Measurements from ENCODE around the gene ATP6V1F. TPM values are rescaled to one million over a fixed set of nuclear protein-coding genes. Genes with fewer than 3 reads are reported as not detected.

ATP6V1F gene
- total RNA-seq, 1 experiment from 2014 or later, result 149 TPM

- DNase-seq (ENCODE audit: low read depth, low spot score) (no peak), ATAC-seq (no peak)
- intact Hi-C loops (cut with micrococcal nuclease), result no loop called here
- ChIA-PET RAD21 (ENCODE audit: low non-redundant PET in 1 of 2, low total read pairs in 2 of 2, uncharacterized antibody in 2 of 2, unreplicated experiment in 2 of 2) (no interaction called here), POLR2A (interaction anchor here (0.6 kb wide), 1 partner anchor 69 kb away, joined by 4 read pairs; no protein-coding TSS in a partner anchor), CTCF (no interaction called here)
- H3K4me1 ChIP-seq (ENCODE audit: control insufficient read depth in 1 of 2, insufficient read depth in 2 of 2, low read length in 2 of 2), result peaks cover 2 to 37% of the 10 kb centered on the region in 2 experiments; a peak in 3 of 4 replicates
- H3K79me2 ChIP-seq (ENCODE audit: insufficient read depth, low read length), result peaks cover 18% of the 10 kb centered on the region; the same call in 1 of the 2 replicates
- H4K20me1 ChIP-seq (ENCODE audit: insufficient read depth), result no peaks in the 10 kb centered on the region
- BruUV-seq (replicated peaks), result no TSS peak
- H3K27me3 ChIP-seq (ENCODE audit: insufficient read depth, low read length), result no peaks in the 10 kb centered on the region
- no peak overlapping the region for H3K4me2 ChIP-seq (ENCODE audit: low read length)
- no peak overlapping the region for H3K27ac ChIP-seq (ENCODE audit: low read depth, low read length)
- no peak overlapping the region for H3K9ac ChIP-seq (ENCODE audit: low read length)
- H3K36me3 ChIP-seq (ENCODE audit: control insufficient read depth in 1 of 2, insufficient read depth in 2 of 2, low read length in 2 of 2), result peaks cover 0 to 8% of the 10 kb centered on the region in 2 experiments; a peak in 1 of 4 replicates
- no peak for TF ChIP-seq POLR2A (IDR thresholded peaks at IDR 0.05; ENCODE audit: borderline replicate concordance, extremely low read depth, insufficient read depth, insufficient read length)
- TF ChIP-seq SRF (IDR thresholded peaks at IDR 0.05; ENCODE audit: low read depth), result no peak
- no peak for TF ChIP-seq SIN3A (IDR thresholded peaks at IDR 0.05; ENCODE audit: low read depth)
- TF ChIP-seq ZFX (IDR thresholded peaks at IDR 0.05), result no peak
- TF ChIP-seq CEBPB (IDR thresholded peaks at IDR 0.05; ENCODE audit: low read depth), result no peak
- TF ChIP-seq FOSL1 (IDR thresholded peaks at IDR 0.05; ENCODE audit: low read depth), result no peak
- TF ChIP-seq CBX3 (IDR thresholded peaks at IDR 0.05; ENCODE audit: low read depth), result no peak
- TF ChIP-seq POLR2AphosphoS5 (IDR thresholded peaks at IDR 0.05; ENCODE audit: low read depth, low read length), result no peak
- TF ChIP-seq CTCF (IDR thresholded peaks at IDR 0.05 in 2 of 3, conservative IDR thresholded peaks at IDR 0.05 in 1 of 3; ENCODE audit: borderline replicate concordance in 1 of 3, insufficient read depth in 1 of 3, low read depth in 2 of 3, low read length in 2 of 3), result no peak
- no peak for TF ChIP-seq SP1 (IDR thresholded peaks at IDR 0.05; ENCODE audit: low read depth)
- TF ChIP-seq JUND (IDR thresholded peaks at IDR 0.05), result no peak
- no peak for TF ChIP-seq EZH2phosphoT487 (IDR thresholded peaks at IDR 0.05; ENCODE audit: borderline replicate concordance)
- TF ChIP-seq MAX (IDR thresholded peaks at IDR 0.05), result no peak
- TF ChIP-seq RAD21 (IDR thresholded peaks at IDR 0.05; ENCODE audit: low read depth), result no peak
- no peaks in the 10 kb centered on the region for H3K9me2 ChIP-seq (ENCODE audit: insufficient read depth)
- no peak overlapping the region for H2AFZ ChIP-seq (ENCODE audit: low read depth, low read length, poor library complexity, severe bottlenecking)
- no peak overlapping the region for H3K4me3 ChIP-seq (replicated peaks in 1 of 2; ENCODE audit: low read depth in 1 of 2, low read length in 2 of 2)
- H3K9me3 ChIP-seq (ENCODE audit: control insufficient read depth in 1 of 2, insufficient read depth in 1 of 2, low read depth in 1 of 2, low read length in 2 of 2), result no peaks in the 10 kb centered on the region
Observed at GRCh38 chr7:128835231-128835751, 27.4 kb upstream of the ATP6V1F start.
